ENCODE data around the gene SHF.
A peak's percentile ranks its signal among the peaks of the same experiment; 100 is the strongest.

The SHF gene

GRCh38 chr15:45199136-45199810, 11.5 kb upstream of the SHF start:
- DNase-seq: no peak

DNA sequence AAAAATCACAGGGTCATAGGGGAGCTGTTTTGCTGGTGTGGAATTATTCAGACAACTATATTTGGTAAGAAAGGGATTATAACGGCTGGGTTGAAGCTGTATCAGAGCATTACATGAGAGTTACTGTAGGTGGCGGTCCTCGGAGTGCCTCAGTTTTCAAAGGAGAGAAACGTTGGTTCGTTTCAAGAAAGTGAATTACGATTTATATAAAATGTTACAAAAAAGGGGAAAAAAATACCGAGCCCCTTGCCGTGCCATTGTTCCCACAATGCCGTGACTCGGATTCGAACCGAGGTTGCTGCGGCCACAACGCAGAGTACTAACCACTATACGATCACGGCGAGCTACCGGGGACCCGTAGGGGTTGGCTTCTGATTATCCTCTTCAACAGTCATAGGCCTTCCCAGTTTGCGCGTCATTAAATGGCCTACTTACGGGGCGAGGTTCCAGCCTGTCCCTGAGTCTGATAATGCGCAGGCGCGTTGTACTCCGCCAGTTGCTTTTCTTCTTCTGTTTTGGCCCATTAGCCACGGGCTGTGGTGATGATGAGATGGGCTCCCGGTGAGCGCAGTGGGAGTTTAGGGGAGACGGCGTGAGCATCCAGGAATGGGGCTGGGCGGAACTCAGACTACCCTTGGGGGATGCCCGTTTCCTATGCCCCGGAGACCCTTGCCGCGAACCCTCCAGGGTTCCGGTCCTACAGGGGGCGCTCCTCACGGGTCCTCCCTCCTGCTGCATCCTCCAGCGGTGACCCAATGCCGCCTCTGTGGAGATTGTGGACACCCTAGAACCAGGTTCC, 10.8 kb upstream of the SHF start:
- peak; percentile 93 for DNase-seq

GRCh38 chr15:45197512-45197911, 9.7 kb upstream of the SHF start:
- no peak for DNase-seq

DNA sequence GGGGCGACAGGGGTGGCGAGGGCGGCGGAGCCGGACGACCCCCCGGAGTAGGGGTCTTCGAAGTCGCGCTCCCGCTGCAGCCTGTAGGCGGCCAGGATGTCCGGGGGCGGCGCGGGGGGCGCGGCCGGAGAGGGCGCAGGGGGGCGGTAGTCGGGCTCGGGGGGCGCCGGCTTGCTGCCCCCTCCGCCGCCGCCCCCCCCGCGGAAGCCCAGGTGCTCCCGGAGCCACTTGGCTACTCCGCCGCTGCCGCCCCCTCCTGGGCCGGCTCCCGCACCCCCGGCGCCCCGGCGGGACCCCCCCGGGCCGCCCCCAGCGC, 230 bp downstream of the SHF start:
- DNase-seq: no peak

GRCh38 chr15:45186771-45187577, 792 bp downstream of the SHF start:
- DNase-seq: no peak

DNA sequence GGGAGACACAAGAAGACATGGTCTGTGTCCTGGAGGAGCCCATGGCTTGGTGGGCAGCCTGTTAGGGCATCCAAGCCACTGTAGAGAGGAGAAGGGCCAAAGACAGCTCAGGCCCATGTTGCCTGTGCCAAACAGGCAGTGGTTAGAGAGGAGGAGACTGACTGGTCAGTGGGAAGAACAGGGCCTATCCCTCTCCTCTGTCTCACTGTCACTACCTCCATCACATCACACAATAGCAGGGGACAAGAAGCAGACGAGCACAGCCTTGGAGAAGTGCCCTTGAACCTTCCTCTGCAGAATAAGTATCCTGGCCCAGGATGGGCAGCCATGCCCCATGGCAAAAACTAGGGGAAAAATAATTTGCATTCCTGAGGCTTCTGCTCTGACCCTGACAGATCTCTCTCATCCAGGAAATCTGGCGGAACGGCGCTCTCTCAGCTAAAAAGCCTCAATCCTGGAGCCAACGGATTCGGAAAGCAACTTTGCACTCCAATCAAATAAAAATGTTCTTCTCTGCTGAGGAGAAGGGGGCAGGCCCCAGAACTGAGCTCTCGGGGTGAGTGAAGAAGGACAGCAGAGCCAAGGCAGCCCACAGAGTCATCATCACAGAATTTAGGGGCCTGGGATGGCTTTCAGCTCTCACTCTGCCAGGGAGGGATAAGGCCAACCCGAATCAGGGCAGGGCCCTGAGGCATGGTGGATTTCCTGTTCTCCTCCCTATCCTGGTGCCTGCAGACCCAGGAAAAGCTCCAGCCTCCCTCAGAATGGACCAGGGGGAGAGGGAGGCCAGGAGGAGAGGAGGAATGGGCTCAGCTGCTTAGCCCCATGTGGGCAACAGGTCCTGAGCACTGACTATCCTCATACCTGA, 1.6 kb downstream of the SHF start:
- no peak for DNase-seq

DNA sequence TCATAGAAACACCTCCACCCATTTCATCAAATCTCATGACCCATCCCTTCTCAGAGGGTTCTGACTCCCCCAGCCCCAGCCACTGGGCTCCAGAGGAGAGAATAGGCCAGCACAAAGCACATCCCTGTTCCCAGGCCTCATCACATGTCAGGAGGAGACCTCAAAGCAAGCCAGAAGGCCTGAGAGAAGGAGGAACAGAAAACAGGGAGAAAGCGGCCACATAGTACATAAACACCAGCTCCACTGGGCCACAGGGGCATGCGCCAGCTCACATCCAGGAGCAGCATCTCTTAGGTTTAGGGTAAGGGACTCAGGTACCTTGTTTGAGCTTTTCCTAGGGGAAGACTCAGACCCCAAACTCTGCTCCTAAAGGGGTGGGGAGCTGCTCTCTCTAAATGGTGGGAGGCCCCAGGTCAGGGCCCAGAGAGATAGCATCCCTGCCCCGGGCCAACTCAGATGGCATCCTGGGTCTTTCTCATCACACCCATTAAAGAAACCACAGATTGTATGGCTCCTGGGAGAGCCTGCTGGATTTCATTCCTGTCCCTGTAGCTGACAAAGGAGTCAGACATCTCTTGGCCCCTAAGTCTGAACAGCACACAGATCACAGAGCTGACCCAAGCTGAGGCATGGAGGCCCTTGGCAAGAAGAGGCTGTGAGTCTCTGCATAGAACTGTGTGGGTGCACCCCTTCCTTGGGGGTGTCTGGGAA, 2.5 kb downstream of the SHF start:
- no peak for DNase-seq

GRCh38 chr15:45184562-45185041, 3.2 kb downstream of the SHF start:
- DNase-seq: peak; percentile 64

GRCh38 chr15:45183511-45183910, 4.3 kb downstream of the SHF start:
- DNase-seq: peak; percentile 34

- DNase-seq: no peak
Measured at GRCh38 chr15:45182996-45183395, 4.8 kb downstream of the SHF start.

DNA sequence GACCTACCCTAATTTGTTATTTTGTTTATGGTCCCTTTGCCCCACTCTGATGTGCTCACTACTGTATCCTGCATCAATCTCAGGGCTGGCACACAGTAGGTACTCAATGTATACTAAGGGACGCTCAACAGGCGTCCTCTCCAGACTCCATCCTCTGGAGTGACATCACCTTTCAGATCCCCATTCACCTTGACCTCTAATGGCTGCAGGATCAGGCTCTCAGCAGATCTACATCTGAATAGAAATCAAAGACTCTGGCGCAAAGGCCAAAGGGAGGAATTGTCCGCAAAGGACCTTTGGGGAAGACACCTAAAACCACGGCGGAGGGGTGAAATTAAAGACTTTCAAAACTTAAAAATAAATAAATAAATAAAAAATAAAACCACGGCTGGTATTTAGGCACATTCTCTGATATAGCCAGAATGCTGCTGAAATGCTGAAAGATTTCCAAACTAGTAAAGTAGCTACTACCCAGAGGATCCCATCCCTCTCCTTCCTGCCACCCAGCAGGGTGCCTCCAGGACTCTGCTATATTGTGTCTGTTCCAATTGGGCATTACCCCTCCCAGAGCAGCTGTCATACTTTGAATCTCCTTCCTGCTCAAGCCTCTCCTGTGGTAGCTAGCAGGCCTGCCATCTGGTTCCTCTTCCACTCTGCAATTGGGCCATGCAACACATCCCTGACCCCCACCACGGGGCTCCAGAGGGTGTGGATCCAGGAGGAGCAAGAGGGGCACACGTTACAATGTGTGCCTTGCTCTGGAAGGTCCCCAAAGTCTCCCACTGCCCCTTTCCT, 6.1 kb downstream of the SHF start:
- DNase-seq: peak; percentile 78

- no peak for DNase-seq
Measured at GRCh38 chr15:45180648-45181436, 6.9 kb downstream of the SHF start.

DNA sequence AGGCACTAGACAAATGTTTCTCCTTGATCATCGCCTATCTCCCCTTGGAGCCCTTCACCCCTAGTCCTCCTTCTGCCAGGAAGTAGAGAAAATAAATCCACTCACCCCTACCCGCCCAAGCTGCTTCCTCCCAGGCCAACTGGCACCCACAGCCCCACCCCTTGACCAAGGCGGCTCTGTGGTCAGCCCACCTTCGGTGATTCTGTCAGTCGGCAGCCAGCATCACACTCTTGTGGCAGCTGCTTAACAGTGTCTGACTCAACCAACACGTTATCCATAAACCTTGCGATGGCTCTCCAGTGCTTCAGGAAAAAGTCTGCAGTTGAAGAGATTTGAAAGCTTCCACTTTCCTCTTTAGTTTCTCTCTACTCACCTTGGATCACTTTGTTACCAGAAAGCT, 7.6 kb downstream of the SHF start:
- DNase-seq: no peak

DNA sequence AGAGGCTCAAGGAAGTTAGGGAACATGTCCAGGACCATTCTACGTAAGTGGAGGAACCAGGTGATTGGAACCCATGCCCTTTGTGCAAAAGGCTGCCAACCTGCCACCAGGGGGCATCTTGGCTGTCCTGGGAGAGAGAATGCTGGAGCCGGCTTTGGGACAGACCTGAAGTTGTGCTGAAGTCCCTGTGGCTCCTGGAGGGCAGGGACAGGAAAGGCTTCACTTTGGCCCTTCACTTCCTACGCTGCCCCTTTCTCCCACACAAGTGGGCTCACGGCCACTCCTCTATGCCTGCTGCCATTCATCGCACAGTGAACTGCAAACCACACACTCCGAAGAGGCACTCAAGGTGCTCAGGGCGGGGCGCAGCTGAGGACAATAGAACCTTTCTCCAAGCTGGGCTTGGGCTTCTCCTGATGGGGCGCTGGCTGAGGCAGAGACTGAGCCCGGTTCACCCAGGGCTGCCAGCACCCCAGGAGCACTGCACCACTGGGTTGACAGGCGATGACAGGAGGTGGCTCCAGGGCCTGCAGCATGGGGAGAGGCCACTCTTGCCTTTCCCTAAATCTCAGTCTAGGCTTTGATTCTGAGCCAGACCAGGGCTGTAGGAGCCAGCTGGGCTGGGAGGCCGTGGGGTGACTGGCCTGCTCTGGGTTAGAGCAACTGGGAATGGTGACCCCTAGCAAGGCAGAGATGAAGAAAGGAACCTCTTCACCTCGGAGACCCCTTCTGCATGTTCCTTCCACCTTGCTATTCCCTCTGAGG, 8.4 kb downstream of the SHF start:
- DNase-seq: no peak

GRCh38 chr15:45177285-45177684, 10.5 kb downstream of the SHF start:
- no peak for DNase-seq

GRCh38 chr15:45174577-45174976, 13.2 kb downstream of the SHF start:
- DNase-seq: no peak

GRCh38 chr15:45174069-45174468, 13.7 kb downstream of the SHF start:
- DNase-seq: no peak

- DNase-seq: no peak
Measured at GRCh38 chr15:45171912-45172311, 15.9 kb downstream of the SHF start.
